Ovary (tissue), 9 donors: ENCODE measurements around the gene C6orf132. TPM values are rescaled to one million over a fixed set of nuclear protein-coding genes. Genes with fewer than 3 reads are reported as not detected.

ENCODE experiments used
- DNase-seq, 5 donors: peaks; one replicate each; pipeline ENCODE4 v3.0.0-alpha.2; 2019 to 2020
- H3K27ac ChIP-seq, 2 donors: fragments of 200-600 bp; one replicate each; pipeline versions ENCODE4 v1.5.1 to v1.8.0; 2019 to 2022
- H3K27me3 ChIP-seq: fragments of 200-600 bp; one replicate; pipeline ENCODE4 v1.8.0; 2022
- H3K36me3 ChIP-seq: fragments of 200-600 bp; sonication (generic); one replicate; pipeline ENCODE4 v1.5.1; 2019
- H3K4me1 ChIP-seq: one replicate; pipeline ENCODE4 v1.8.1; 2013; ENCODE audit warnings: mild to moderate bottlenecking, moderate library complexity; ENCODE audit not compliant: insufficient read depth
- H3K4me3 ChIP-seq: fragments of 200-600 bp; sonication (generic); one replicate; pipeline ENCODE4 v1.5.1; 2017
- H3K9me3 ChIP-seq, 2 donors: fragments of 200-600 bp in 1 of 2; sonication (generic) in 1 of 2; one replicate each; pipeline versions ENCODE4 v1.5.1 to v1.8.1; 2013 to 2019; ENCODE audit warnings: mild to moderate bottlenecking in 1 of 2, moderate library complexity in 1 of 2
- CTCF ChIP-seq, 3 donors: fragments of 450-650 bp in 2 of 3; fragments of 200-600 bp in 1 of 3; IDR thresholded peaks; one replicate each; pipeline versions ENCODE4 v1.5.1 to v1.8.0; 2016 to 2022; ENCODE audit warnings: antibody characterized with exemption in 3 of 3, mild to moderate bottlenecking in 1 of 3
- EP300 ChIP-seq: sonication (generic); formaldehyde crosslinking; IDR thresholded peaks from one replicate; pipeline ENCODE4 v1.6.1; 2017; ENCODE audit warnings: antibody characterized with exemption
- POLR2A ChIP-seq: fragments of 450-650 bp; IDR thresholded peaks from one replicate; pipeline ENCODE4 v1.6.1; 2017; ENCODE audit warnings: antibody characterized with exemption, mild to moderate bottlenecking, moderate library complexity
- WGBS, 3 donors: extraction: QIAGEN DNeasy Blood & Tissue Kit in 1 of 3; methylation state at CpG; one replicate each; pipeline versions ENCODE4 v1.1.5 to v1.1.7; 2013 to 2017; 5-methylcytosine and 5-hydroxymethylcytosine counted together
- intact Hi-C, 4 donors: fragments of 100-400 bp; cut with DNase I; formaldehyde crosslinking; loops; one replicate each; pipeline versions ENCODE4 v1.11.0 to v1.15.1; 2022 to 2023
- polyA plus RNA-seq, 2 donors: library from polyadenylated mRNA; stranded (reverse); fragments of 200-250 nt in 1 of 2; fragments of 350-450 nt in 1 of 2; fragmentation: Illumina TruSeq in 1 of 2; extraction: RNeasy Lipid Tissue Mini Kit (QIAGEN cat#74804) in 1 of 2; gene quantifications; one replicate each; pipeline ENCODE4 v1.2.3, GENCODE V29; 2013 to 2014
- total RNA-seq, 7 donors: library from RNA; depleted of rRNA in 2 of 7; stranded (reverse); fragments of >200 nt in 2 of 7; fragmentation: NEBNext Ultra II Directional in 3 of 7; extraction: Animal tissue kit (Norgen Biotek cat#: 25700) in 3 of 7; gene quantifications; one replicate each; pipeline versions ENCODE4 v1.1.0 to v1.2.4, GENCODE V29; 2016 to 2023
- donor health status: DM: no; HTN: no; CAD: no; lungs with moderate emphysema.
- donor health status: DM: no; HTN: no; CAD: no.
- donor health status: Bipolar disorder and iron deficiency.
- donor health status: DM: yes; HTN: yes; CAD: no.
- donor health status: DM: no; HTN: no; CAD: no.
- donor health status: DM: yes; HTN: yes; CAD: no.

Gene C6orf132
- total and polyA plus RNA-seq, 9 donors = 0.05 to 14.1 (median 1.1) TPM

- 77 to 84% (median 80%) methylated on average over 9 of the region's 9 CpGs for whole genome bisulfite sequencing, 3 donors
- Histone ChIP-seq H3K27me3 (no peaks in the 10 kb centered on the region), H3K36me3 (no peaks in the 10 kb centered on the region), H3K9me3 (no peaks in the 10 kb centered on the region), H3K4me3 (no peak overlapping the region), H3K4me1 (no peaks in the 10 kb centered on the region), H3K27ac (no peak overlapping the region)
- no peak for DNase-seq
- intact Hi-C loops = loop anchor here in 3 of 4 donors (5.0 to 10.0 kb wide), 2 partner anchors 90 to 93 kb away; no protein-coding TSS in a partner anchor
- TF ChIP-seq POLR2A (no peak), CTCF (IDR thresholded peaks at IDR 0.05) (no peak), EP300 (no peak)
Observed at GRCh38 chr6:42165016-42165415, 22.6 kb upstream of the C6orf132 start.

GRCh38 chr6:42163981-42164380 lies 21.6 kb upstream of the C6orf132 start:
- no peaks in the 10 kb centered on the region for H3K27me3 ChIP-seq
- H3K4me3 ChIP-seq = no peak overlapping the region
- no peak for DNase-seq
- intact Hi-C loops = loop anchor here in 2 of 4 donors (10.0 kb wide), 1 partner anchor 89 kb away; no protein-coding TSS in a partner anchor
- H3K9me3 ChIP-seq = no peaks in the 10 kb centered on the region
- TF ChIP-seq POLR2A = no peak
- no peak for TF ChIP-seq EP300
- no peak for TF ChIP-seq CTCF (IDR thresholded peaks at IDR 0.05)
- no peaks in the 10 kb centered on the region for H3K36me3 ChIP-seq
- H3K4me1 ChIP-seq = no peaks in the 10 kb centered on the region
- WGBS, 3 donors = 5 to 6% (median 6%) methylated on average over 1 of the region's 1 CpG
- H3K27ac ChIP-seq = no peak overlapping the region

- WGBS, 3 donors = 84 to 90% (median 87%) methylated on average over 13 of the region's 13 CpGs
- Histone ChIP-seq H3K9me3 (no peaks in the 10 kb centered on the region), H3K4me1 (no peaks in the 10 kb centered on the region), H3K4me3 (no peak overlapping the region), H3K36me3 (no peaks in the 10 kb centered on the region), H3K27ac (no peak overlapping the region), H3K27me3 (no peaks in the 10 kb centered on the region)
- no peak for DNase-seq
- intact Hi-C loops = loop anchor here in 2 of 4 donors (10.0 kb wide), 1 partner anchor 88 kb away; no protein-coding TSS in a partner anchor
- TF ChIP-seq POLR2A (no peak), EP300 (no peak), CTCF (IDR thresholded peaks at IDR 0.05) (no peak)
Observed at GRCh38 chr6:42162812-42163211, 20.4 kb upstream of the C6orf132 start.

- WGBS, 3 donors = 42 to 55% (median 48%) methylated on average over 7 of the region's 7 CpGs
- intact Hi-C loops = loop anchor here in 2 of 4 donors (10.0 kb wide), 1 partner anchor 88 kb away; no protein-coding TSS in a partner anchor
Observed at GRCh38 chr6:42162384-42162783, 20.0 kb upstream of the C6orf132 start.

More at GRCh38 chr6:42162384-42162783, 20.0 kb upstream of the C6orf132 start:
- H3K4me1 ChIP-seq = no peaks in the 10 kb centered on the region
- no peaks in the 10 kb centered on the region for H3K9me3 ChIP-seq
- no peak overlapping the region for H3K27ac ChIP-seq
- TF ChIP-seq EP300 (no peak), CTCF (IDR thresholded peaks at IDR 0.05) (no peak), POLR2A (no peak)
- H3K4me3 ChIP-seq = no peak overlapping the region
- no peak for DNase-seq
- no peaks in the 10 kb centered on the region for H3K36me3 ChIP-seq
- no peaks in the 10 kb centered on the region for H3K27me3 ChIP-seq
